Neutrophil (primary cell): ENCODE data around the gene FBN1.

Experiments used
- H3K27ac ChIP-seq: fragments of 200-600 bp; sonication (generic); 2 replicates; pipeline ENCODE4 v1.5.1; 2016; ENCODE audit warnings: mild to moderate bottlenecking, moderate library complexity
- H3K27me3 ChIP-seq: fragments of 200-600 bp; sonication (generic); 2 replicates; pipeline ENCODE4 v1.6.0; 2016; ENCODE audit warnings: mild to moderate bottlenecking
- H3K36me3 ChIP-seq: fragments of 200-600 bp; sonication (generic); 2 replicates; pipeline ENCODE4 v1.5.1; 2017
- H3K4me1 ChIP-seq, 2 experiments: fragments of 200-600 bp in 1 of 2; sonication (generic) in 1 of 2; 1 replicate in 1 of 2; 2 replicates in 1 of 2; pipeline versions ENCODE4 v1.5.1 to v1.6.1; 2013 to 2016; ENCODE audit warnings: low read depth in 1 of 2, low read length in 1 of 2, mild to moderate bottlenecking in 1 of 2, moderate library complexity in 1 of 2; ENCODE audit not compliant: control insufficient read depth in 1 of 2, insufficient read depth in 1 of 2
- H3K4me3 ChIP-seq, 2 experiments: fragments of 200-600 bp in 1 of 2; sonication (generic) in 1 of 2; 1 replicate in 1 of 2; 2 replicates in 1 of 2; pipeline ENCODE4 v1.5.1; 2013 to 2016; ENCODE audit warnings: low read depth in 1 of 2, low read length in 1 of 2, mild to moderate bottlenecking in 1 of 2, moderate library complexity in 1 of 2
- H3K9me3 ChIP-seq: fragments of 200-600 bp; sonication (generic); 2 replicates; pipeline ENCODE4 v1.5.1; 2016
- TF ChIP-seq, protein P1 (sequence below): fragments of 200-600 bp; sonication (generic); IDR thresholded peaks from 2 replicates; pipeline ENCODE4 v1.5.1; 2016; ENCODE audit warnings: antibody characterized with exemption

Gene FBN1

DNA sequence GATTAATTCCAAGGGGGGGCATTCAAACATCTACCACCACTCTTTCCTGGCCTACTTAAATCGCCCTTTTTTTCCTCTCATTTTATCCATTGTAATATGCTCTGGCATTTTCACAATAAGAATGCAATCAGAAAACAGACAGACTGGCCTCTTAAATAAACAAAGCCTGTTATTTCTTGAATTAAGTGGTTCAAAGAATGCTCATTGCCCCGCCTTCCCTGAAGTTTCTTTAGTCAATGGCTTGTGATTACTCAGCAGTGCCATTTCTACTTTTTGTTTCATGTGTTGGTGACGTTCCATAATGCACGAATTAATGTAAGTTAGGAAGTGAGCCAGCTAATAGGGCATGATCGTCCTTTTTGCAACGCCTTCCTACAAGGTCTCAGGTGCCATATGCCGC, 68.0 kb downstream of the FBN1 start:
- H3K4me3 ChIP-seq: no peak overlapping the region
- H3K27me3 ChIP-seq: no peaks in the 10 kb centered on the region
- H3K27ac ChIP-seq: no peak overlapping the region
- TF ChIP-seq, protein P1, sequence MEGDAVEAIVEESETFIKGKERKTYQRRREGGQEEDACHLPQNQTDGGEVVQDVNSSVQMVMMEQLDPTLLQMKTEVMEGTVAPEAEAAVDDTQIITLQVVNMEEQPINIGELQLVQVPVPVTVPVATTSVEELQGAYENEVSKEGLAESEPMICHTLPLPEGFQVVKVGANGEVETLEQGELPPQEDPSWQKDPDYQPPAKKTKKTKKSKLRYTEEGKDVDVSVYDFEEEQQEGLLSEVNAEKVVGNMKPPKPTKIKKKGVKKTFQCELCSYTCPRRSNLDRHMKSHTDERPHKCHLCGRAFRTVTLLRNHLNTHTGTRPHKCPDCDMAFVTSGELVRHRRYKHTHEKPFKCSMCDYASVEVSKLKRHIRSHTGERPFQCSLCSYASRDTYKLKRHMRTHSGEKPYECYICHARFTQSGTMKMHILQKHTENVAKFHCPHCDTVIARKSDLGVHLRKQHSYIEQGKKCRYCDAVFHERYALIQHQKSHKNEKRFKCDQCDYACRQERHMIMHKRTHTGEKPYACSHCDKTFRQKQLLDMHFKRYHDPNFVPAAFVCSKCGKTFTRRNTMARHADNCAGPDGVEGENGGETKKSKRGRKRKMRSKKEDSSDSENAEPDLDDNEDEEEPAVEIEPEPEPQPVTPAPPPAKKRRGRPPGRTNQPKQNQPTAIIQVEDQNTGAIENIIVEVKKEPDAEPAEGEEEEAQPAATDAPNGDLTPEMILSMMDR: no peak
- no peaks in the 10 kb centered on the region for H3K9me3 ChIP-seq
- H3K4me1 ChIP-seq: peaks cover 8 to 15% of the 10 kb centered on the region in 2 experiments
- H3K36me3 ChIP-seq: no peaks in the 10 kb centered on the region

DNA sequence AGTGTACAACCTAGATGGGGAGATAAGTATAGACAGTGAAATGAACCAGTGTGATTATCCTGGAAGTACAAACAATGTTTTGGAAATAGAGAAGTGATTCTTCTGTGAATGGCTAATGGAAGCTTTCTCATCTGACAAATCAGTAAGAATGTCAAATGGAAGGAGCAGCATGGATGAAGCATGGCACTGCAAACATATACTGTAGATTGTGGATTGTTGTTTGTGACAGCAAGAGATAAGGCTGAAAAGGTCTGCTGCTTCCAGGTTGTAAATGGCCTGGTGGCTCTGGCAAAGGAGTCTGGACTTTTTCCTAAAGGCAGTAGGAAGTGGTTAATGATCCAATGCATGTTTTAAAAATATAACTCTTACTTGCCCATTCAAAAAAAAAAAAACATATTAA, 71.3 kb downstream of the FBN1 start:
- Histone ChIP-seq H3K9me3 (no peaks in the 10 kb centered on the region), H3K4me1 (peaks cover 4% of the 10 kb centered on the region in 2 experiments), H3K4me3 (no peak overlapping the region), H3K36me3 (no peaks in the 10 kb centered on the region), H3K27me3 (no peaks in the 10 kb centered on the region), H3K27ac (no peak overlapping the region)
- TF ChIP-seq, protein P1: no peak

DNA sequence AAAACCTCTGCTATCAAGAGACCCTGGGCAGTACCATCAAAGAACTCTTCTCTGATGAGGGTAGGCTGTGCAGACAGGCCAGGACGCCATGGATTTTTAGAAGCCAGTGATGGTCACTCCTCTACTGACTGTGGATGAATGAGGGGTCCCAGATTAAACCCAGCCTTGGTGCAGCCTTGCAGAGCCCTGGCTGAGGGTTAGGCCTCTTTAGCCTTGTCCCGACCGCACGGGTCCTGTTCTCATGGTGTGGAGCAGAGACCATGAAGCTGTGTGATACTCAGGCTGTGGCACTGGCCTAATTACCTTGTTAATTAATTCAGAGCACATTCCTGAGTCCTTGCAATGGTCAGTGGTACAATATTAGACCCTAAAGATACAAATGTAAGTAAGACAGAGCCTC, 71.7 kb downstream of the FBN1 start:
- no peaks in the 10 kb centered on the region for H3K27me3 ChIP-seq
- H3K36me3 ChIP-seq: no peaks in the 10 kb centered on the region
- TF ChIP-seq, protein P1: no peak
- no peak overlapping the region for H3K4me3 ChIP-seq
- no peak overlapping the region for H3K27ac ChIP-seq
- no peaks in the 10 kb centered on the region for H3K9me3 ChIP-seq
- H3K4me1 ChIP-seq: no peaks in the 10 kb centered on the region

DNA sequence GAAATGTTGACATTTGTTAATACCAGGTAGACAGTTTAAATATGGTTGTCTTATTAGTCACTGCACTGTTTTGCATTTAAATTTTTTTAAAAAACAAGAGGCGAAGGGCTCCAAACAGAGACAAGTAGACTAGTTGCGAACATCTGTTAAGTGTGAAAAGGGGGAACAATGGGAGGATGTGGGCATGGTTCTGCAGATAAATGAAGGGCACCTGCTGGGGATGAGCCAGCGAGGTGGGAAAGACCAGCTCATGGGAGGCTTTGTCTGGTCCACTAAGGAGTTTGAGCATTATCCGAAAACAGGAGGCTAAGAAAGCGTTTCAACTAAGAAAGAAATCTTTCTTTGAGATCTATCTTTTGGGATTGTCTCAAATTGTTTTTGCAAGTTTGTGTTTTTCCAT, 72.7 kb downstream of the FBN1 start:
- Histone ChIP-seq H3K36me3 (no peaks in the 10 kb centered on the region), H3K4me1 (no peaks in the 10 kb centered on the region), H3K27ac (no peak overlapping the region), H3K9me3 (no peaks in the 10 kb centered on the region), H3K27me3 (no peaks in the 10 kb centered on the region), H3K4me3 (no peak overlapping the region)
- TF ChIP-seq, protein P1: no peak

DNA sequence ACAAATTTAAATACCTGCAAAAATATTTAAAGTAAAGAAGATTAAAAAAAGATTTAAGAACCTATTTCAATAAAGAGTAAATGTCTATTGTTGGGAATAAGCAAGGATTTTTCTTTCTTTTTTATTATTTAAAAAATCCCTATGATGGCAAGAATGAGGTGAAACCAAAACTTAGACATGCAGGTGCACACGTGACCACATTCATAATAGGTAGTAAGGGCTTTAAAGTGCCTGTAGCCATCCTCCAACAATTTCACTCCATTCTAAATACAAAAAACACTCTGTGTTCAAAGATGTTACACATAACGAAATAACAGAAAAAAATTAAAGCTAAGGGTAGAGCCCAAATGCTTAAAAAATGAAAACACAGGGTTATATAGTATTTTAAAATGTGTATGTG, 74.0 kb downstream of the FBN1 start:
- Histone ChIP-seq H3K27me3 (no peaks in the 10 kb centered on the region), H3K4me1 (no peaks in the 10 kb centered on the region), H3K36me3 (no peaks in the 10 kb centered on the region), H3K4me3 (no peak overlapping the region), H3K9me3 (no peaks in the 10 kb centered on the region), H3K27ac (no peak overlapping the region)
- TF ChIP-seq, protein P1: no peak

DNA sequence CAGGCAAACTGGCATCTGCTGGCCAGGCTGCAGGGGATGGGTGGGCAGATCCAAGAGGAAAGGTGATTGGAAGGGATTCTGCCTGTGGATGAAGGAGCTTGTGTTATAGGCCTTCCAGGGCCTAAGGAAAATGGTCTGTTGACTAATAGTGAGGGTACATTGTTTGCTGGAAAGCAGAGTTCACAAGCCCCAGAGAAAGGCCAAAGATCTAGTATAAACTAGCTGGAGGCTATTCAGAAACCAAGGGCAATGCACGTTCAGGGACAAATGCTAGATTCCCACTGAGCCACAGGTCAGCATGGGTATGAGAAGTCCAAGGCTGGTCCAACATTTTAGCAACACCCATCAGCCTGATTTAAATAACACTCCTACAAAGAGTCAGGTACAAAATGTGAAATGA, 74.7 kb downstream of the FBN1 start:
- TF ChIP-seq, protein P1: no peak
- Histone ChIP-seq H3K4me1 (no peaks in the 10 kb centered on the region), H3K4me3 (no peak overlapping the region), H3K9me3 (no peaks in the 10 kb centered on the region), H3K27me3 (no peaks in the 10 kb centered on the region), H3K27ac (no peak overlapping the region), H3K36me3 (no peaks in the 10 kb centered on the region)
